Sciatic nerve (tissue), 2 donors: ENCODE data around the gene LHFPL4. TPM values are rescaled to one million over a fixed set of nuclear protein-coding genes. Genes with fewer than 3 reads are reported as not detected.
A peak's percentile ranks its signal among the peaks of the same experiment; 100 is the strongest.
"Not testable (repeated sequence)": the region's sequence is repeated elsewhere in the genome, so short reads cannot be mapped to it uniquely, and the experiment has no call there.

Experiments
- ATAC-seq: fragments of 200-7000 bp; cut with Tn5 transposase; one replicate; pipeline ENCODE4 v1.9.1; 2020; ENCODE audit warnings: mild to moderate bottlenecking, moderate library complexity
- DNase-seq: peaks from one replicate; pipeline ENCODE4 v3.0.0-alpha.2; 2020; ENCODE audit warnings: low spot score
- intact Hi-C: fragments of 100-400 bp; cut with DNase I; formaldehyde crosslinking; loops from one replicate; pipeline ENCODE4 v1.14.2; 2022
- total RNA-seq: library from RNA; stranded (reverse); fragmentation: NEBNext Ultra II Directional; extraction: Animal tissue kit (Norgen Biotek cat#: 25700); gene quantifications from one replicate; pipeline ENCODE4 v1.2.1, GENCODE V29; 2021
- donor health status: DM: no; HTN: no; CAD: no.
- donor health status: DM: no; HTN: no; CAD: no.

LHFPL4 gene
- not detected for total RNA-seq

DNA sequence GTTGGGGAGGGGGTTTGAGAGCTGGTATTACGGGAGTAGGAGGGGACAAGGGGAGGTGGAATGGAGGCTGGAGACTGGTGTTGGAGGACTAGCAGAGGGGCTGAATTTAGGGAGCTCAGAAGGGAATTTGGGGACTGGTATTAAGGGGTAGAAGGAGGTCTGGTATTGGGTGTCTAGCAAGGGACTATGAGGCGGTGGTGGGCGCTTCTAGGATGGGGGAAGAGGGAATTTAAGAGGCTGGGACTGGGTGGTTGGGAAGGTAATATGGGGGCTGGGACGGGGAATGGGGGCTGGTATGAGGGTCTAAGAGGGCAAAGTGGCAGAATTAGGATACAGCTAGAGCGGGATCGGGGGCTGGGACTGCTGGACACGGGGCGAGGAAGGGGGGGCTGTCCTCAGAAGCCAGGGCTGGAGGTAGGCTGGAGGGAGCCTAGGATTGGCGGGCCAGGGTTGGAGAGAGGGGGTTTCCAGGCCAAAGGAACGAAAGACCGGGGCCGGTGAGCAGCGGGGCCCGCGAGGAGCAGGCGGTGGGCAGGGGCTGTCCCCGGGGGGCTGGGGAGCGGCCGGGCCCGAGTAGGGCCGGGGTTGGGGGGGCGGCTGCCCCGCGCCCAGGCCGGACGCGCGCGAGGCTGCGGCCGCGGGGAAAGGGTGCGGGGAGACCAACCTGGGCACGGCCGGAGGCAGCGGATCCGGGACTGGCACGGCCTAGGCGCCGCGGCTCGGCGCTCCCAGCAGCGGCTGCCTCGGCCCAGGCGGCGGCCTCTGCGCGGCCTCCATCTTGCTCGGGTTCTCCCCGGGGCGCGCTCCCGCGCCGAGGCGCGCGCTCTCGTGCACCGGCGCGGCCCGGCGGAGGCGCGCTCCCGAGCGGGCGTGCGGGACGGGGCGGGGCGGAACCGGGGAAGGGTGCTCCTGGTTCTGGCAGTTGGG lies at the start of gene LHFPL4:
Gene LHFPL4 (minus strand): TSS at position 802 of the 927 bp plus-strand sequence. CDS start 1,143 bp downstream, outside the sequence.
- DNase-seq: no peak
- no peak for ATAC-seq
- intact Hi-C loops: no loop called here

DNA sequence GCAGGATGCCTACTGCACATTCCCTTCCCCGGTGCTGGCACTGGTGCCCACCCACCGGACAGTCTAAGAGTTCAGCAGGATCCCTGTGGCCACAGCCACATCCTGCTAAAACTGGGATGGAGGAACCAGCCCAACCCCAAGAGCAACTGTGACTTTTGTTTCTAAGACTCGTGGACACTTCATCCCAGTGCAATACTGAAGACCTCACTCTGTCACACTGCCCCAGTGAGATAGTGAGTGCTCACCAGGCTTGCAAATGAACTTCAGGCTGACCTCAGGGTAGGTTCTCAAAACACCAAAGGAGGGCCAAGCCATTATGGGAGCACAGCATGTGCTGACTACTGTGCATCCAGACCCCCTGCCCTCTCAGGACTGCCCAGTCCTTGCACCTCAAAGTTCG lies 49.0 kb upstream of the LHFPL4 start:
- intact Hi-C loops: no loop called here
- no peak for DNase-seq
- no peak for ATAC-seq

GRCh38 chr3:9601006-9601581 lies 47.5 kb upstream of the LHFPL4 start:
- intact Hi-C loops, ATAC-seq, DNase-seq: not testable (repeated sequence)

- ATAC-seq (peak; percentile 17), DNase-seq (peak; percentile 72)
- intact Hi-C loops: no loop called here
These were observed 47.0 kb upstream of the LHFPL4 start for GRCh38 chr3:9600597-9600996.

GRCh38 chr3:9598783-9599387 lies 45.3 kb upstream of the LHFPL4 start:
- intact Hi-C loops: no loop called here
- ATAC-seq: no peak
- DNase-seq: no peak

DNA sequence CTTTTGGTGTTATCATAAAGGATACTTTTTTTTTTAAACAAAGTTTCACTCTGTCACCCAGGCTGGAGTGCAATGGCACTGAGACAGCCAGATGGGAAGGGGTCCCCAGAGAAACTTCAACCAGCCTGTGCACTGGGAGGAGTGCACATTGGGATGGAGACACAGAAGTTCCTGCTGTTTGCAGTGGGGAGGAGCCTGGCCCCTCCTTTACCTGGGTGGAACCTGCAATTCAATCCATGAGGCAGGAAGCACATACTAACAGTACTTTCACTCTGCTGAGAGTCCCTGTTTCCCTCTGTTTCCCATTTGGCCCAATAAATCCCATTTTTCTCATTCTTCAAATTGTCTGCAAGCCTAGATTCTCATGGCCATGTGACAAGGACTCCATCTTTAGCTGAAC lies 42.3 kb upstream of the LHFPL4 start:
- DNase-seq: no peak
- intact Hi-C loops: no loop called here
- no peak for ATAC-seq

GRCh38 chr3:9591781-9592180 lies 38.2 kb upstream of the LHFPL4 start:
- intact Hi-C loops, DNase-seq, ATAC-seq: not testable (repeated sequence)

- ATAC-seq (no peak), DNase-seq (no peak)
- intact Hi-C loops: no loop called here
These were observed 36.7 kb upstream of the LHFPL4 start for GRCh38 chr3:9590282-9590791.

DNA sequence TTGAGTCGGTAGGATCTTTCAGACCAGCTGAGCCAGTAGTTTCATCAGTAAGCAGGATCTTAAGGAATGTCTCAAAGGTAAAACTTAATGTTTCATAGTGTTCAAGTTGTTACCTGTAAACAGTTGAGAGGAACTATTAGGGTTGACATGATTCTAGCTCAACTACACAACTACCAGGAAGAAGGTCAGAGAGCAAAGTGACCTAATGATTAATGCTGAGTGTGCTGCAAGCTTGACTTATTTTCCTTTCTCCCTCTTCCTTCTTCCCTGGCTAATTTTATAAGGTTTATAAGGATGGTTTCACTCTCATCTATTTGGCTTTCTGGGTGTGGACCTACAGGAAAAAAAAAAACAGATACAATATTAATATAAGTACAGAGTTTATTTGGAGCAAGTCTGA lies 30.2 kb upstream of the LHFPL4 start:
- no peak for DNase-seq
- intact Hi-C loops: no loop called here
- no peak for ATAC-seq

- no peak for DNase-seq
- no peak for ATAC-seq
- intact Hi-C loops: no loop called here
These were observed 29.7 kb upstream of the LHFPL4 start for GRCh38 chr3:9583371-9583770.

- no peak for ATAC-seq
- intact Hi-C loops: no loop called here
- no peak for DNase-seq
These were observed 28.7 kb upstream of the LHFPL4 start for GRCh38 chr3:9582332-9582731.

- no peak for ATAC-seq
- no peak for DNase-seq
- intact Hi-C loops: no loop called here
These were observed 28.1 kb upstream of the LHFPL4 start for GRCh38 chr3:9581742-9582141.

DNA sequence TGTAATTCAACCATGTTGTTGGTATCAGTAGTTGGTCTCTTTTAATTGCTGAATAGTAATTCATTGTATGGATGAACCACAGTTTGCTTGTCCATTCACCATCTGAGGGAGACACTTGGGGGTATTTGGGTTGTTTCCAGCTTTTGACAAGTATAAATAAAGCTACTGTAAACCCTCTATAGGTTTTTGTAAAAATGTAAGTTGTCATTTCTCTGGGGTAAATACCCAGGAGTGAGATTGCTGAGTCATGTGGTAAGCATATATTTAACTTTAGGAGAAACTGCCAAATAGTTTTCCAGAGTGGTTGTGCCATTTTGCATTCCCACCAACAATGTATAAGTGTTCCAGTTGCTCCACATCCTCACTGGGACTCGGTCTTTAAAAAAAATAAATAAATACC lies 15.4 kb upstream of the LHFPL4 start:
- intact Hi-C loops: no loop called here
- DNase-seq (no peak), ATAC-seq (no peak)

- intact Hi-C loops: no loop called here
- no peak for ATAC-seq
- DNase-seq: no peak
These were observed 11.7 kb upstream of the LHFPL4 start for GRCh38 chr3:9565316-9565715.

GRCh38 chr3:9563851-9564250 lies 10.2 kb upstream of the LHFPL4 start:
- DNase-seq (no peak), ATAC-seq (no peak)
- intact Hi-C loops: no loop called here

DNA sequence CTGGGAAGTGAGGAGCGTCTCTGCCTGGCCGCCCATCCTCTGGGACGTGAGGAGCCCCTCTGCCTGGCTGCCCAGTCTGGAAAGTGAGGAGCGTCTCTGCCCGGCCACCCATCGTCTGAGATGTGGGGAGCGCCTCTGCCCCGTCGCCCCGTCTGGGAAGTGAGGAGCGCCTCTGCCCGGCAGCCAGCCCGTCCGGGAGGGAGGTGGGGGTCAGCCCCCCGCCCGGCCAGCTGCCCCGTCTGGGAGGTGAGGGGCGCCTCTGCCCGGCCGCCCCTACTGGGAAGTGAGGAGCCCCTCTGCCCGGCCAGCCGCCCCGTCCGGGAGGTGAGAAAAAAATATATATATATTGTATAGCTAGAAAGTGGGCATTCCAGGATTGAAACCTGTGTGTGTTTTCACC lies 6.4 kb upstream of the LHFPL4 start:
- intact Hi-C loops, ATAC-seq, DNase-seq: not testable (repeated sequence)

- intact Hi-C loops: no loop called here
- ATAC-seq: no peak
- no peak for DNase-seq
These were observed 409 bp upstream of the LHFPL4 start for GRCh38 chr3:9553948-9554513.

DNA sequence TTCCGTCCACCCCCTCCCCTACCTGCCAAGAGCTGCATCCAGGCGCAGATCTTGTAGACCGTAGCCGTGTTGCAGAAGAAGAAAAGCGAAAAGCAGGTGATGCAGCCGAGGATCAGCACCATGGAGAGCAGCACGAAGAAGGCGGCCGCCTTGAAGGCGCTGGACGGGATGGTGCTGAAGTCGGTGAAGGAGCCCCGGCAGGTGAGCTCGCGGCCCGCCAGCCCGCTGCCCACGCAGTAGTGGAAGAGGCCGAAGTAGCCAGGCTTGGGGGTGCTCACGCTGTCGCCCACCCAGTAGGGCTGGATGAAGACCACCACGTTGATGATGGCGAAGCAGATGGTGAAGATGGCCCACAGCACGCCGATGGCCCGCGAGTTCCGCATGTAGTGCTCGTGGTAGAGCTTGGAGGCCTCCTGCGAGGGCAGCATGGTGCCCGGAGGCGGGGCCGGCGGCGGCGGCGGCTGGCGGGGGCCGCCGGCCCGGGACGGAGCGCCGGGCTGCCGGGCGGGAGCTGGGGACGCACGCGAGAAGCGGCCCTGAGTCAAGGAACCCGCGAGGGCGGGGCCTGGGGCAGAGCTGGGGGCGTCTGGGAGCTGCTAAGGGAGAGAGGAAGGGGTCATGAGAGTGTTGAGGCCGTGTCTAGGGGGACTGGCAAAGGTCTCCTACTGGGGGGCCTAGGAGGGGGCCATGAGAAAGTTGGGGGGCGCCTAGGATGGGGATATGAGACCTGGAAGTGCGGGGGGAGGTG lies 1.2 kb downstream of the LHFPL4 start:
- intact Hi-C loops: no loop called here
- no peak for ATAC-seq
- DNase-seq: peak; percentile 66

GRCh38 chr3:9550999-9551398 lies 2.6 kb downstream of the LHFPL4 start:
- no peak for DNase-seq
- intact Hi-C loops: no loop called here
- no peak for ATAC-seq
